ENCODE measurements around the gene GRIN3B.

GRCh38 chr19:977058-977464 lies 23.2 kb upstream of the GRIN3B start:
- TF ChIP-seq POLR2A (IDR thresholded peaks at IDR 0.05) (no peak), CTCF (IDR thresholded peaks at IDR 0.05) (no peak)
